KMS-11 (cell line): ENCODE measurements around the gene DDX31.

Experiments used
- H2AFZ ChIP-seq: fragments of 200-600 bp; sonication (generic); 2 replicates; pipeline ENCODE4 v1.6.1; 2016; ENCODE audit warnings: antibody characterized with exemption, mixed run types, low read depth
- H3K27ac ChIP-seq: fragments of 200-600 bp; sonication (generic); 2 replicates; pipeline ENCODE4 v1.6.1; 2016; ENCODE audit warnings: mild to moderate bottlenecking, mixed run types
- H3K27me3 ChIP-seq: fragments of 200-600 bp; sonication (generic); 2 replicates; pipeline ENCODE4 v1.6.1; 2017; ENCODE audit warnings: mild to moderate bottlenecking, low read depth, mixed run types, moderate library complexity; ENCODE audit not compliant: insufficient read depth
- H3K36me3 ChIP-seq: fragments of 200-600 bp; sonication (generic); 2 replicates; pipeline ENCODE4 v1.6.1; 2017; ENCODE audit warnings: mild to moderate bottlenecking, mixed run types; ENCODE audit not compliant: insufficient read depth
- H3K4me1 ChIP-seq: fragments of 200-600 bp; sonication (generic); 2 replicates; pipeline ENCODE4 v1.6.1; 2016; ENCODE audit warnings: mild to moderate bottlenecking, low read depth, mixed run types; ENCODE audit not compliant: poor library complexity, severe bottlenecking
- H3K4me2 ChIP-seq: fragments of 200-600 bp; sonication (generic); 2 replicates; pipeline ENCODE4 v1.7.0; 2016; ENCODE audit warnings: mild to moderate bottlenecking, mixed run types
- H3K4me3 ChIP-seq: fragments of 200-600 bp; sonication (generic); IDR thresholded peaks from 2 replicates; pipeline ENCODE4 v1.6.1; 2017; ENCODE audit warnings: low read depth, low read length, mixed read lengths; ENCODE audit not compliant: insufficient read depth
- H3K79me2 ChIP-seq: fragments of 200-600 bp; sonication (generic); 2 replicates; pipeline ENCODE4 v1.6.1; 2016; ENCODE audit warnings: low read depth, mixed run types; ENCODE audit not compliant: insufficient read depth
- H3K9ac ChIP-seq: fragments of 200-600 bp; sonication (generic); 2 replicates; pipeline ENCODE4 v1.6.1; 2016; ENCODE audit warnings: mild to moderate bottlenecking, mixed run types
- H4K20me1 ChIP-seq: fragments of 200-600 bp; sonication (generic); 2 replicates; pipeline ENCODE4 v1.6.1; 2016; ENCODE audit warnings: mild to moderate bottlenecking, mixed run types; ENCODE audit not compliant: insufficient read depth
- TF ChIP-seq, protein P1 (sequence below): fragments of 200-600 bp; sonication (generic); conservative IDR thresholded peaks from 2 replicates; pipeline ENCODE4 v1.6.1; 2017; ENCODE audit warnings: low read depth, mild to moderate bottlenecking, antibody characterized with exemption, low read length, moderate library complexity, mixed read lengths

DDX31 gene

GRCh38 chr9:132559711-132560110 lies 110.1 kb downstream of the DDX31 start:
- Histone ChIP-seq H3K79me2 (no peaks in the 10 kb centered on the region), H3K27ac (no peak overlapping the region), H3K4me1 (no peaks in the 10 kb centered on the region), H3K4me2 (no peak overlapping the region), H3K27me3 (no peaks in the 10 kb centered on the region), H2AFZ (no peak overlapping the region), H4K20me1 (no peaks in the 10 kb centered on the region), H3K9ac (no peak overlapping the region), H3K4me3 (no peak overlapping the region), H3K36me3 (no peaks in the 10 kb centered on the region)
- TF ChIP-seq, protein P1, sequence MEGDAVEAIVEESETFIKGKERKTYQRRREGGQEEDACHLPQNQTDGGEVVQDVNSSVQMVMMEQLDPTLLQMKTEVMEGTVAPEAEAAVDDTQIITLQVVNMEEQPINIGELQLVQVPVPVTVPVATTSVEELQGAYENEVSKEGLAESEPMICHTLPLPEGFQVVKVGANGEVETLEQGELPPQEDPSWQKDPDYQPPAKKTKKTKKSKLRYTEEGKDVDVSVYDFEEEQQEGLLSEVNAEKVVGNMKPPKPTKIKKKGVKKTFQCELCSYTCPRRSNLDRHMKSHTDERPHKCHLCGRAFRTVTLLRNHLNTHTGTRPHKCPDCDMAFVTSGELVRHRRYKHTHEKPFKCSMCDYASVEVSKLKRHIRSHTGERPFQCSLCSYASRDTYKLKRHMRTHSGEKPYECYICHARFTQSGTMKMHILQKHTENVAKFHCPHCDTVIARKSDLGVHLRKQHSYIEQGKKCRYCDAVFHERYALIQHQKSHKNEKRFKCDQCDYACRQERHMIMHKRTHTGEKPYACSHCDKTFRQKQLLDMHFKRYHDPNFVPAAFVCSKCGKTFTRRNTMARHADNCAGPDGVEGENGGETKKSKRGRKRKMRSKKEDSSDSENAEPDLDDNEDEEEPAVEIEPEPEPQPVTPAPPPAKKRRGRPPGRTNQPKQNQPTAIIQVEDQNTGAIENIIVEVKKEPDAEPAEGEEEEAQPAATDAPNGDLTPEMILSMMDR: no peak

- Histone ChIP-seq H3K36me3 (no peaks in the 10 kb centered on the region), H3K9ac (no peak overlapping the region), H3K27ac (no peak overlapping the region), H3K27me3 (no peaks in the 10 kb centered on the region), H3K4me3 (no peak overlapping the region), H3K4me1 (no peaks in the 10 kb centered on the region), H4K20me1 (no peaks in the 10 kb centered on the region), H3K79me2 (no peaks in the 10 kb centered on the region), H3K4me2 (no peak overlapping the region), H2AFZ (no peak overlapping the region)
- TF ChIP-seq, protein P1: no peak
These were observed 112.6 kb downstream of the DDX31 start for GRCh38 chr9:132557159-132557558.

- Histone ChIP-seq H3K27ac (no peak overlapping the region), H4K20me1 (no peaks in the 10 kb centered on the region), H3K79me2 (no peaks in the 10 kb centered on the region), H3K4me1 (no peaks in the 10 kb centered on the region), H3K9ac (no peak overlapping the region), H3K4me2 (no peak overlapping the region), H3K27me3 (no peaks in the 10 kb centered on the region), H3K4me3 (no peak overlapping the region), H3K36me3 (no peaks in the 10 kb centered on the region), H2AFZ (no peak overlapping the region)
- TF ChIP-seq, protein P1: no peak
These were observed 113.1 kb downstream of the DDX31 start for GRCh38 chr9:132556714-132557113.

DNA sequence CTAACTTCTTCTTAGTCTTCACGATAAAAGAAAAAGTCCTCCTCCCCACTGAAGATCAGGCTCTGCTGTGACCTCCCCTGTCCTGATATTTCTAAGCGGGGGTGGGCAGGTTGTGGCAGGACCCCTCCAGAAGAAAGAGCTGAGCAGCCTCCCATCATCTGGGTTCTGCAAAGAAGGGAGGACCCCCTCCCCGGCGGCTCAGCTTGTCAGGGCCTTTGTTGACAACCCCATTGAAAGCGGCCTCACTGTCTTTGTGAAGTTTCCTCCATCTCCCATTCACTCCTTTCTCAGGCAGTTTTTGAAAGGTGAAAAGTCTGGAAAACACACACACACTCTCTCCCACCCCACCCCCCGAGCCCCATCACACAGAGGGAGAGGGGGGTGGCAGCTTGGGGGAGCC lies 113.5 kb downstream of the DDX31 start:
- Histone ChIP-seq H3K9ac (no peak overlapping the region), H3K36me3 (no peaks in the 10 kb centered on the region), H2AFZ (no peak overlapping the region), H3K4me3 (no peak overlapping the region), H3K4me2 (no peak overlapping the region), H3K27me3 (no peaks in the 10 kb centered on the region), H4K20me1 (no peaks in the 10 kb centered on the region), H3K79me2 (no peaks in the 10 kb centered on the region), H3K4me1 (no peaks in the 10 kb centered on the region), H3K27ac (no peak overlapping the region)
- TF ChIP-seq, protein P1: no peak

- Histone ChIP-seq H3K27ac (no peak overlapping the region), H3K4me3 (no peak overlapping the region), H3K36me3 (no peaks in the 10 kb centered on the region), H4K20me1 (no peaks in the 10 kb centered on the region), H3K4me2 (no peak overlapping the region), H3K9ac (no peak overlapping the region), H2AFZ (no peak overlapping the region), H3K4me1 (no peaks in the 10 kb centered on the region), H3K27me3 (no peaks in the 10 kb centered on the region), H3K79me2 (no peaks in the 10 kb centered on the region)
- TF ChIP-seq, protein P1: no peak
These were observed 114.3 kb downstream of the DDX31 start for GRCh38 chr9:132555528-132555927.
